GM10847 (cell line): Measurements from ENCODE around the gene GALNT16.

ENCODE experiments used
- POLR2A ChIP-seq: IDR thresholded peaks from 2 replicates; pipeline ENCODE4 v1.6.1; 2011; ENCODE audit not compliant: insufficient read length; ENCODE audit errors: extremely low read depth

GALNT16 gene

GRCh38 chr14:69270097-69270496, 10.1 kb downstream of the GALNT16 start:
- no peak for TF ChIP-seq POLR2A

DNA sequence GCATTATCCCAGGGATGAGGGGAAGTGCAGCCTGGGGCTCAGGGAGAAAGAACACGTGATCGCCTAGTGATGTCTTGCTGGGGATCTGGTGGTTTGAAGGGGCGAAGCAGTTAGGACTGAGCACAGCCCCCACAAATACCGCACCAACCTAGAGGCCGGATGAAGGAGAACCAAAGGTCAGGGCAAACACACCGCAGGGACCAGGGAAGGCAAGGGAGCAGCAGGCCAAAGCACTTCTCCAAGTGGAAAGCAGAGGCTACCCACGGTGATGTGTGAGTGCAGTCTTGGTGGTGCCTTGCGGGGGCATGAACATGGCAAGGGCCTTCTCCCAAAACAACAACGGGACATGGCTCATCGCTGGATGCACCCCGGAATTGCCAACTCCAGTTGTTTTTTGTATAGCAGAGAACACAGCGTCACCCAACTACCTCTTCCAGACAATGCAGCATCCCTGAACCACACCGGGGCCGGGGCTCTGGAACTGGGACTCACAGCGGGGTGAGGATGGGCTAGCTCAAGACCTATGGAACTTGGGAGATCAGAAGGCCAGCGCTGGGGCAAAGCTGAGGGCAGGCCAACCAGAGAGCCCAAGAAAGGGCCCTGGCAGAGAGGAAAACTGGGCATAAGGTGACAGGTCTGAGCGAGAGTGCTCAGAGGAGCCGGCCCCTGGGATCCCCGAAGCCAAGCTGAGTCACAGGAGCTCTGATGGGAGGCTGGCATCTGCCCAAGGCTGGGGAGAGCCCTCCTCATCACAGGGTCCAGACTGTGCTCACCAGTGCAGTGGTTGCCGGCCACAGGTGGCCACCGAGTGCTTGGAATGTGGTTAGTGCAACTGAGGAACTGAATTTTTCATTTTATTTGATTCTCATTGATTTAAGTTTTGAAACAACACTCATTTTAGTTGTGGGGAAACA, 11.1 kb downstream of the GALNT16 start:
- TF ChIP-seq POLR2A = no peak

DNA sequence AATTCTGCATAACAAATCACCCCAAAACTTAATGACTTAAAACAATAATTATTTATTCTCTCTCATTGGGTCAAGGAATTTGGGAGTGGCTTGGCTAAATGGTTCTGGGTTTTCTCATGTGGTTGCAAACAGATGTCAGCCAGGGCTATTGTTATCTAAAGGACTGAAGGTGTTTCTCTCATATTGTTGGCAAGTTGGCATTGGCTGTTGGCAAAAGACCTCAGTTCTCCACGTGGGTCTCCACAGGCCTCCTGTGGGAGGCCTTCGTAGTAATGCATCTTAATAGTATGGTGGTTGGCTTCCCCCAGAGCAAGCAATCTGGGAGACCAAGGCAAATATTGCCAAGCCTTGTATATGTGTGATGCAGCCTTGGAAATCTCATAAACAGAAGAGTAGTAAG, 14.4 kb downstream of the GALNT16 start:
- no peak for TF ChIP-seq POLR2A

DNA sequence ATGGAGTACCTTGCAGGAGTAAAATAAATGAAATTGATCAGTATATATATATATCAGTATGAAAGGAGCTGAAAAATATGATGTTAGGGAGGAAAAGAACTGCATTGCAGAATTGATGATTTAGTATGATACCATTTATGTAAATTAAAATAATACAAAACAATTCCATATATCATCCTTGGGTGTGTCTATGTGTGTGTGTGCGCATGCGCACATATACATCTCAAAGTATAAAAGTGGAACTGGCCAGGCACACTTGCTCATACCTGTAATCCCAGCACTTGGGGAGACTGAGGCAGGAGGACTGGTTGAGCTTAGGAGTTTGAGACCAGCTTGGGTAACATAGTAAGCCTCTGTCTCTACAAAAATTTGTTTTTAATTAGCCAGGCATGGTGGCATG, 15.4 kb downstream of the GALNT16 start:
- TF ChIP-seq POLR2A = no peak

GRCh38 chr14:69280746-69281291, 20.9 kb downstream of the GALNT16 start:
- no peak for TF ChIP-seq POLR2A

GRCh38 chr14:69281450-69282169, 21.7 kb downstream of the GALNT16 start:
- TF ChIP-seq POLR2A = no peak

GRCh38 chr14:69282448-69282847, 22.5 kb downstream of the GALNT16 start:
- no peak for TF ChIP-seq POLR2A

GRCh38 chr14:69284170-69284569, 24.2 kb downstream of the GALNT16 start:
- TF ChIP-seq POLR2A = no peak

DNA sequence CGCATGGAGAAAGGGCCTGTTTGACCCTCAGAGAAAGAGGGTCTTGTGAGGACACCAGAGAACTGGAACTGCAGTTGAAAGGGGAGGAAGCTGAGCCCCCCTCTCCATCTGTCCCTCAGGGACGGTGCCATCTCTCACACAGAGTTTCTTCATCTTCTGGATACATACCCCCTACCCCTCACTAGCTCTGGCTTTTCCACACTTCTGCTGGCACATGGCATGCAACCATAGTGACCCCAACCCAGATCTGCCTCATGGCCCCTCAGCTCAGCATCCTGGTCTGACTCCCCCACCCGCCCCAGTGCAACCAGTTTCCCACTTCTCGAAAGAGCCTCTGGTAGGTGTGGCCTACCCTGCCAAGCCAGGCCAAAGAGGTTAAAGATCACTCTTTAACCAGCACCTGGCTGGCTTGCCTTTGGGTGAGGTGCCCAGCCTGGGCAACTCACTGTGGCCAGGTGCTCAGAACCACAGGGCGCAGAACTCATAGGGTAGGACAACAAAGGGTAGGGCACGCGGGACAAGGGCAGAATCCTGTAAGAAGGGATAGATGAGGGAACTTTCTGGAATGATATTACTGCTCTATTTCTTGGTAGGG, 25.8 kb downstream of the GALNT16 start:
- no peak for TF ChIP-seq POLR2A

DNA sequence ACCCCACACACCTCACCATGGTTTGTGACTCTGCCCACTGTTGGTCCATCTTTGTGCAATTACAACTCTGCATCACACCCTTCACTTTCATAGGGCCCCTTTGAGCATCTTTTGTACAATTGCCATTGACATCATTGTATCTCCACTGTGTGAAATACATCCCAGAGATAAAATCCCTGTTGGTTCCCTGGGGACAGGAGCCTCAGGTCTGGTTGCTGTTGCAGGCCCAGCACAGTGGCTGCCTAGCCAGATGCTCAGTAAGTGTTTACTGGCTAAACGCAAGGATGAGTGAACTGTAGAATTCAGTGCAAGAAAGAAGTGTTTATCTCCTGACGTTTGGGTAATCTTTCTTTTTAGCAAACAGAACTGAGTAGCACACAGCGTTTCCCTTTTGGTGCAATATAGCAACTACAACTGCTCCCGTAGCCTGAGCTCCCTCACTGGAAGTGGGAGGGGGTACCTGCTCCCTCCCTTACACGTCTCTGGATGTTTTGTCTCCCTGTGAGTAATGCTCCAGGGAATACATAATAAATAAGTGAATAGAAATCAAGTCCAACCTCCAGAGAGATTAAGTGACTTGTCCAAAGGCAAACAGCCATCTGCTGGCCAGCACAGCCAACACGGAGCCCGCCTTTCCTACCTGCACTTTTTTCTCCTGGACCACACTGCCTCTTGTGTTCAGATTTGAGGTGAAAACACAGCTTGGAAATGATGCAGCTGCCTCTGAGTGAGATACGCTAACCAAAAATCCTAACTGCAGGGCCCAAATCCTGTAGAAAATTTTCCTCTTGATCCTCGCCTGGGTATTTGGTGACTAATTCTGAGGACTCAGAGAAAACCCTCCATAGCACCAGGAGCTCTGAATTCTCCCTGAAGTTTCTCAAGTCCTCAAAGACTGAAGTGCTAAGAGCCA, 27.4 kb downstream of the GALNT16 start:
- TF ChIP-seq POLR2A = no peak

DNA sequence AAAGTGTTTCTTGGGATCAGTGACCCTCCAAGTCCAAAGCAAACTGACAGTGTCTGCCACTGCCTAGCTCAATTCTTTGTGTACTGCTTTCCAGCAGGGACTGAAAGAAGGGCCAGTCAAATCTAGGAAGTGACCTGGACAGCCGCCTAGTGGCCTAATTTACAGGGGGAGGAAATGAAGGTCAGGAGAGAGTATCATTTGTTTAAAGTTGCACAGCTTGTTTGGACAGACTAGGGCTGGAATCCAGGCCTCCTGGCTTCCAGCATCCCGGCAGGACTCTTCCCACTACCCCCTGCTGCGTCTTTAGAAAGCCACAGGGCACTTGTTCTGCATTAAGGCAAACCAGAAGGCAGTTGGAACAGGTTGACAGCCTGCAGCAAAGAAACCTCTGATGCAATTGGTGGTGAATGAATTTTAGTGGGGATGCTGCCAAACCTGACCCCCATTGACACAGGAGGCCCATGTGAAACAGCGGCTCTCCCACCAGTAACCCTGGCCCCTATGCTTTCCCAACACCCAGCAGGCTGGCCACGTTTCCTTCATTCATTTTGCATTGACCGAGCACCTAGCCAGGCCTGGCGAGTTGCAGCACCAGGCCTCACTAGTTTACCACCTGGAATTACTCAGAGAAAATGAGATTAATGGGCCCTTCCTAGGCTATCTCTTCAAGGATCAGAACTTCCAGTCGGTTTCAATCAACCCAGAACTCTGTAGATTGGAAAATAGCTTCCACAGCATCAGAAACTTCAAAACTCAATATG, 28.2 kb downstream of the GALNT16 start:
- TF ChIP-seq POLR2A = no peak

DNA sequence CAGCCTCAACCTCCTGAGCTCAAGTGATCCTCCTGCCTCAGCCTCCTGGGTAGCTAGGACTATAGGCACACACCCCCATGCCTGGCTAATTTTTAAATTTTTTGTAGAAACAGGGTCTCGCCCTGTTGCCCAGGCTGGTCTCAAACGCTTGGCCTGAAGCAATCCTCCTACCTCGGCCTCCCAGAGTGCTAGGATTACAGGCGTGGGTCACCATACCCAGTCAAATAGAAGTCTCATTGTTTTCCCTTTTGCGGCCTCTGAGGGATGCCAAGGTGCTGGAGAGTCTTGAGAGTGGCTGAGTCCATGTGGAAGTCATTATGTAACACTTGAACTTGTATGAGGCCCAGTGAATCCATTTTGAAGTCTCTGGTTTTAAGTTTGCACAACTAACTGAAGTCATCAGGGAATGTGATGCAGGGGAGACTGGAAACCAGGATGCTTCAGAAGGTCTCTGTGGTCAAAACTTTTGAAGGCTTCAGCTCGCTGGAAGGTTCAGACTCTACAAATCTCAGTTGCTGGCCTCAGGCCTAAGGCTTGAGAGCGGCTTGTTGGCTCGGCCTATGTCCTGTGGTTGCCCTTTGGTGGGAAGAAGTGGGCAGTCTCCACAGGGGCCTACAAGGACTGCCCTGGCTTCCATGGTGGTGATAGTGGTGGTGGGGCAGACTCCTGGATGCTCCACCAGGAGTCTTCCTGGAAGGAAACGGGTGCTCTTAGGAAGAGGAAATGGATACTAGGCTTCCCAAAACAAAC, 29.2 kb downstream of the GALNT16 start:
- TF ChIP-seq POLR2A = no peak

DNA sequence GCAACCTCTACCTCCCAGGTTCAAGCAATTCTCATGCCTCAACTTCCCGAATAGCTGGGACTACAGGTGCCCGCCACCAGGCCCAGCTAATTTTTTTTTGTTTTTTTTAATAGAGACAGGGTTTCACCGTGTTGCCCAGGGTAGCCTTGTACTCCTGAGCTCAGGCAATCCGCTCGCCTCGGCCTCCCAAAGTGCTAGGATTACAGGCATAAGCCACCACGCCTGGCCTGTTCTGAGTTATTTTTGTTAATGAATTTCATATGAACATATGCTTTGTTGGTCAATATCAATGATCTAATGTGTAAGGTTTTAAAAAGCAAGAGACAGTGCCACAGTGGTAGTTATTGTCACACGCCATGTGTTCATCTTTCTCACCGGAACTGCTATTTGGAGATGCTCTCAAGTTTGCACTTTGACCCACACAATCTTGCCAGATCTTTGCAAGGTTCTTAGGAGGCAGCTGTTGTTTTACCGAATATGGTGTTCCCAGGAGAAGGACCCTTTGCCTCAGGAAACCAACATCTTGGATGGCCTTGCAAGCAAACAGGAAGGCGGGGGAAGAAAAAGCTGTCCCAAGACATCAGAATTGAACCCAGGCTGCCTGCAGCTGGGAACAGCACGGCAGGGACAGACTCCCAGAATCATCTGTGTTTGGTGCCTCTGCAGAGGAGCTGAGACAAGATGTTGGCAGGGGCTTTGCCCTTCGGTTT, 30.0 kb downstream of the GALNT16 start:
- no peak for TF ChIP-seq POLR2A
